Measurements from ENCODE around the gene FAM83D. TPM values are rescaled to one million over a fixed set of nuclear protein-coding genes. Genes with fewer than 3 reads are reported as not detected.

Gene FAM83D
- total RNA-seq, 2 experiments from 2014 or later = 24.9 to 25.6 TPM

DNA sequence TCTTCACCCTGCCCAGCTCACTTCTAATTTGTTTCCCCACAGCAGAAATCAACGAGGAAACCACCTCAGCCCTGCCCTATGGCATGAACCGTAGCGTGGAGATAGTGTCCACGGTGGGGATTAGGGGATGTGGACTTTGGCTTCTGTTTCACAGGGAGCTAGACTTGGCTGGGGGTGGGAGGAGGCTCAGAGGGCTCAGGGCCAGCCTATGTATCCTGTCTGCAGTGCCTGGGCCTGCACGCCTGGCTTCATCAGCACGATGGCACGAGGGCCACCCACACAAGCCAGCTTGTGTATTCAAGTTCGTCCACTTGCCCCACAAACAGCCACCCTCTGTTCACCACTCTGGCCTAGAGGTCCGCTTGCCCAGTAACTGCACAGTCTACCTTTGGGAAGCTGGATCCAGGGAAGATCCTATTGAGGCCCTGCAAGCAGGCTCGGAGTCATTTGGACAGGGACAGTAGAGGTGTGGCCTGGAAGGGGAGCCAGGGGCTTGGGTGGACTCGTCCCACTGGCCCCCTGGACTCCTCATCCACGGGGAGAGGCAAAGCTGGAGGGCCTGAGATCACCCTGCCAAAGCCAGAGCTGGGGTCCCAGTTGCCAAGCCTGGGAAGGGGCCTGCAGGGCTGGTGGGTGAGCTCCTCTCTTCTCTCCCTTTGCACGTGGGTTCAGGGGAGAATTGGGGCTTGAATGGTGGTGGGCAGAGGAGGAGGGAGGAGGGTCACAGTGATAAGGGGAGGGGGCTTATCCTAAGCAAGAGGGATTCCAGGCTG lies 38.0 kb upstream of the FAM83D start:
- POLR2A ChIA-PET = interaction anchor here (1.5 to 1.9 kb wide), 2 partner anchors 9 to 14 kb away, joined by 3 to 6 read pairs; no protein-coding TSS in a partner anchor
- H3K4me1 Mint-ChIP-seq (ENCODE audit: low read depth) = peaks cover 46% of the 10 kb centered on the region
- peaks cover 30% of the 10 kb centered on the region for H3K36me3 Mint-ChIP-seq (ENCODE audit: low read depth)

DNA sequence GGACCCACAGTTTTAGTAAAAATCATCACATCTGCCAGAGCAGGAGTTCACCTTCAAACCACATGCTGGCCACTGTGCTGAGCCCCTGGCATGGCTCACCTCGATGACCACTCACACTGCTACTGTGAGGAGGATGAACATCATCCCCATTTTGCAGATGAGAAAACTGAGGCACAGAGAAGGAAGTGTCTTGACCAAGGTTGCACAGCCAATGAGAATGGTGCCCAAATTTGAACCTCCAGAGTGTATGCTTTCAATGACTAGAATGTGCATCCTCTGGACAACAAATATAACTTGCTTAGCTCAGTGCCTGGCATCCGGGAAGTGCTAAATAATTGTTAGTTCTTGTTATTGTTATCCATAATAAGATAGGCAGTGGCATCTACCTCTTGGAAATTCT lies 37.2 kb upstream of the FAM83D start:
- POLR2A ChIA-PET = interaction anchor here (1.5 to 2.2 kb wide), 3 partner anchors 10 to 14 kb away, joined by 3 to 13 read pairs (median 6); no protein-coding TSS in a partner anchor
- no peaks in the 10 kb centered on the region for H3K27me3 Mint-ChIP-seq (ENCODE audit: low read depth)

More for the DNA sequence above, 38.0 kb upstream of the FAM83D start:
- no peaks in the 10 kb centered on the region for H3K9me3 Mint-ChIP-seq (ENCODE audit: insufficient read depth)
- H3K27me3 Mint-ChIP-seq (ENCODE audit: low read depth) = no peaks in the 10 kb centered on the region
- H3K27ac Mint-ChIP-seq = peak overlapping the region; percentile 69
- CTCF ChIA-PET = interaction anchor here (1.3 to 3.1 kb wide), 3 partner anchors 11 to 83 kb away, joined by 4 to 9 read pairs (median 5); partner anchors contain the start of gene PPP1R16B
- DNase-seq = no peak
- H3K4me3 Mint-ChIP-seq = no peak overlapping the region
- no peak for ATAC-seq

DNA sequence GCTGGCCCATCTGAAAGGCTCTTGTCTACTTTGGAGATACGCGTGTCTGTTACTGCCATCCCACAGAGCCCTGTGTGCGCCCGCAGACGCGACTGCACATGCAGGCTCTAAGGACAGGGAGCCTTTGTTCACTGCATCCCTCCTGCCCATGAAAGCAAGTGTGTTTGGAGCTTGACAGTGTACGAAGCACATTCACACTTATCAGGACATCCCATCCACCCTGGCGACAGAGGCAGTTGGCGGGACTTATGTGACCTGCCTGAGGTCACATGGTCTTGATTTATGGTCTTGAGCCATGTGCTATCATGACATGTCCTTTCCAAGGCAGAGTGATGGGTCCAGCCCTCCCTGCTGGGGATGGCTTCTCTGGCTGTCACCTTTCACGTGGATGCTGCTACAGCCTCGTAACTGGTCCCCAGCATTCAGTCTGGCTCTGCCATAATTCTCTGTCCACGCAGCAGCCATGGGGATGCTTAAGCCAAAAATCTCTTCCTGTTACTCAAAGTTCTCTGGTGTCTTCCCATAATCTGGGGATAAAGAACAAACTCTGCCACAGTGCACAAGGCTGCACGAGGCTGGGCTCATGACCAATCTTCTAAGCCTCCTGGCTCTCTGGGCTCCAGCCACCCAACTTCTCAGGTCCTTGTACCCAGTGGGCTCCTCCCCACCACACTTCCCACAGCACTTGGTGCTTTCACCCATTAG lies 36.3 kb upstream of the FAM83D start:
- POLR2A ChIA-PET = interaction anchor here (1.1 to 2.2 kb wide), 2 partner anchors 8 to 14 kb away, joined by 3 to 13 read pairs; no protein-coding TSS in a partner anchor
- ATAC-seq (no peak), DNase-seq (no peak)
- Mint-ChIP-seq H3K27me3 (ENCODE audit: low read depth) (no peaks in the 10 kb centered on the region), H3K36me3 (ENCODE audit: low read depth) (peaks cover 27% of the 10 kb centered on the region), H3K4me3 (no peak overlapping the region), H3K9me3 (ENCODE audit: insufficient read depth) (no peaks in the 10 kb centered on the region), H3K4me1 (ENCODE audit: low read depth) (peaks cover 51% of the 10 kb centered on the region), H3K27ac (peak overlapping the region; percentile 23)
- CTCF ChIA-PET = interaction anchor here (4.7 kb wide), 1 partner anchor 16 kb away, joined by 54 read pairs; no protein-coding TSS in a partner anchor

More for the DNA sequence above, 37.2 kb upstream of the FAM83D start:
- no peak for ATAC-seq
- CTCF ChIA-PET = interaction anchor here (4.7 kb wide), 1 partner anchor 15 kb away, joined by 54 read pairs; no protein-coding TSS in a partner anchor
- no peak for DNase-seq
- Mint-ChIP-seq H3K36me3 (ENCODE audit: low read depth) (peaks cover 27% of the 10 kb centered on the region), H3K4me3 (no peak overlapping the region), H3K27ac (peak overlapping the region; percentile 63), H3K9me3 (ENCODE audit: insufficient read depth) (no peaks in the 10 kb centered on the region), H3K4me1 (ENCODE audit: low read depth) (peaks cover 46% of the 10 kb centered on the region)

GRCh38 chr20:38890497-38890818 lies 35.8 kb upstream of the FAM83D start:
- POLR2A ChIA-PET = interaction anchor here (1.1 to 2.2 kb wide), 2 partner anchors 8 to 14 kb away, joined by 3 to 13 read pairs; no protein-coding TSS in a partner anchor

GRCh38 chr20:38892091-38892981 lies 33.9 kb upstream of the FAM83D start:
- ChIA-PET POLR2A (interaction anchor here (0.8 to 4.1 kb wide), 7 partner anchors 10 to 86 kb away, joined by 3 to 36 read pairs (median 4); partner anchors contain the start of gene PPP1R16B), CTCF (interaction anchor here (0.7 to 4.7 kb wide), 36 partner anchors 8 to 244 kb away, joined by 3 to 54 read pairs (median 5); partner anchors contain the start of genes FAM83D and PPP1R16B)
- ATAC-seq = no peak
- Mint-ChIP-seq H3K36me3 (ENCODE audit: low read depth) (peaks cover 34% of the 10 kb centered on the region), H3K4me3 (no peak overlapping the region), H3K27ac (peak overlapping the region; percentile 73), H3K27me3 (ENCODE audit: low read depth) (no peaks in the 10 kb centered on the region), H3K9me3 (ENCODE audit: insufficient read depth) (no peaks in the 10 kb centered on the region), H3K4me1 (ENCODE audit: low read depth) (peaks cover 51% of the 10 kb centered on the region)
- DNase-seq = no peak

More at GRCh38 chr20:38890497-38890818, 35.8 kb upstream of the FAM83D start:
- DNase-seq (no peak), ATAC-seq (no peak)
- no peak overlapping the region for H3K4me3 Mint-ChIP-seq
- H3K36me3 Mint-ChIP-seq (ENCODE audit: low read depth) = peaks cover 31% of the 10 kb centered on the region
- H3K27ac Mint-ChIP-seq = peak overlapping the region; percentile 23
- no peaks in the 10 kb centered on the region for H3K9me3 Mint-ChIP-seq (ENCODE audit: insufficient read depth)
- CTCF ChIA-PET = interaction anchor here (4.7 kb wide), 1 partner anchor 16 kb away, joined by 54 read pairs; no protein-coding TSS in a partner anchor
- no peaks in the 10 kb centered on the region for H3K27me3 Mint-ChIP-seq (ENCODE audit: low read depth)
- H3K4me1 Mint-ChIP-seq (ENCODE audit: low read depth) = peaks cover 51% of the 10 kb centered on the region

GRCh38 chr20:38893056-38893564 lies 33.1 kb upstream of the FAM83D start:
- CTCF ChIA-PET = interaction anchor here (0.7 to 4.7 kb wide), 36 partner anchors 9 to 245 kb away, joined by 3 to 54 read pairs (median 6); partner anchors contain the start of genes FAM83D and PPP1R16B
- H3K36me3 Mint-ChIP-seq (ENCODE audit: low read depth) = peaks cover 42% of the 10 kb centered on the region
- no peak for ATAC-seq
- H3K9me3 Mint-ChIP-seq (ENCODE audit: insufficient read depth) = no peaks in the 10 kb centered on the region
- H3K27ac Mint-ChIP-seq = peak overlapping the region; percentile 73
- no peak for DNase-seq
- POLR2A ChIA-PET = interaction anchor here (0.5 to 4.1 kb wide), 9 partner anchors 11 to 132 kb away, joined by 3 to 36 read pairs (median 4); partner anchors contain the start of gene PPP1R16B
- no peaks in the 10 kb centered on the region for H3K27me3 Mint-ChIP-seq (ENCODE audit: low read depth)
- H3K4me1 Mint-ChIP-seq (ENCODE audit: low read depth) = peaks cover 50% of the 10 kb centered on the region
- peak overlapping the region; percentile 3 for H3K4me3 Mint-ChIP-seq

- Mint-ChIP-seq H3K27ac (peak overlapping the region; percentile 73), H3K36me3 (ENCODE audit: low read depth) (peaks cover 41% of the 10 kb centered on the region), H3K4me3 (peak overlapping the region; percentile 3), H3K9me3 (ENCODE audit: insufficient read depth) (no peaks in the 10 kb centered on the region), H3K27me3 (ENCODE audit: low read depth) (no peaks in the 10 kb centered on the region), H3K4me1 (ENCODE audit: low read depth) (peaks cover 46% of the 10 kb centered on the region)
- ATAC-seq = peak; percentile 93
- DNase-seq = peak; percentile 82
- CTCF ChIA-PET = interaction anchor here (0.7 to 4.7 kb wide), 31 partner anchors 8 to 246 kb away, joined by 3 to 54 read pairs (median 6); partner anchors contain the start of genes FAM83D and PPP1R16B
- POLR2A ChIA-PET = interaction anchor here (0.5 to 4.1 kb wide), 8 partner anchors 12 to 133 kb away, joined by 3 to 36 read pairs (median 4); partner anchors contain the start of gene PPP1R16B
Measured at GRCh38 chr20:38893565-38894090, 32.6 kb upstream of the FAM83D start.

- peak; percentile 25 for ATAC-seq
- POLR2A ChIA-PET = interaction anchor here (0.9 to 4.1 kb wide), 2 partner anchors 87 to 154 kb away, joined by 3 to 36 read pairs; partner anchors contain the start of gene PPP1R16B
- Mint-ChIP-seq H3K9me3 (ENCODE audit: insufficient read depth) (no peaks in the 10 kb centered on the region), H3K4me1 (ENCODE audit: low read depth) (peaks cover 44% of the 10 kb centered on the region), H3K36me3 (ENCODE audit: low read depth) (peaks cover 40% of the 10 kb centered on the region), H3K27me3 (ENCODE audit: low read depth) (no peaks in the 10 kb centered on the region), H3K27ac (peak overlapping the region; percentile 77), H3K4me3 (no peak overlapping the region)
- no peak for DNase-seq
- CTCF ChIA-PET = interaction anchor here (1.0 to 2.9 kb wide), 17 partner anchors 14 to 248 kb away, joined by 3 to 36 read pairs (median 5); partner anchors contain the start of genes FAM83D and PPP1R16B
Measured at GRCh38 chr20:38894091-38894847, 31.9 kb upstream of the FAM83D start.

GRCh38 chr20:38895098-38895949 lies 30.9 kb upstream of the FAM83D start:
- H3K27ac Mint-ChIP-seq = no peak overlapping the region
- no peaks in the 10 kb centered on the region for H3K27me3 Mint-ChIP-seq (ENCODE audit: low read depth)
- H3K4me1 Mint-ChIP-seq (ENCODE audit: low read depth) = peaks cover 40% of the 10 kb centered on the region
- peaks cover 36% of the 10 kb centered on the region for H3K36me3 Mint-ChIP-seq (ENCODE audit: low read depth)
- H3K4me3 Mint-ChIP-seq = no peak overlapping the region
- POLR2A ChIA-PET = interaction anchor here (0.9 to 4.1 kb wide), 2 partner anchors 89 to 153 kb away, joined by 3 to 36 read pairs; partner anchors contain the start of gene PPP1R16B
- ATAC-seq (no peak), DNase-seq (no peak)
- no peaks in the 10 kb centered on the region for H3K9me3 Mint-ChIP-seq (ENCODE audit: insufficient read depth)
- CTCF ChIA-PET = interaction anchor here (1.0 to 1.7 kb wide), 12 partner anchors 15 to 249 kb away, joined by 3 to 7 read pairs (median 5); partner anchors contain the start of gene FAM83D
